NOMO-1 treated with DMSO at 0.1 percent for 48 hours (cell line): ENCODE data around the gene GALNT18.

Source experiments
- DNase-seq: peaks from one replicate; lab custom pipeline; 2025; ENCODE audit not compliant: unreplicated experiment; lab: John Stamatoyannopoulos, UW

Gene GALNT18

DNA sequence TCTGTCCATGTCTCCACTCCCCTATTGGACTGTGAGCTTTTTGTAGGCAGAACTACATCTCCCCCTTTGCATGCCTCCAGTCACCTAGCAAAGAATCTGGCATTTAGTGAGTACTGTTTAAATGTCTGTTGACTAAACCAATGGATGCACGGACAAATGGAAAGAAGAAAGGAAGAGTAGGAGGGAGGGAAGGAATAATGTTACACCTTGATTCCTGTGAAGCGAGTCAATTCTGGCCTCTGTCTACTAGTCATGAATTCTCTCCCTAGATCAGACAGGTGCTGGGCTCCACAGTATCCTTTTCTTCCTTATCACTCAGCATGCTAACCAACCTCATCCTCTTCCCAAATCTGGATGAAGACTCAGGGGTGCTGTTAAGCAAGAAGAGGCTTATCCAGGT, 33.6 kb downstream of the GALNT18 start:
- DNase-seq, result no peak

- DNase-seq, result no peak
Observed at GRCh38 chr11:11587122-11587521, 34.7 kb downstream of the GALNT18 start.

DNA sequence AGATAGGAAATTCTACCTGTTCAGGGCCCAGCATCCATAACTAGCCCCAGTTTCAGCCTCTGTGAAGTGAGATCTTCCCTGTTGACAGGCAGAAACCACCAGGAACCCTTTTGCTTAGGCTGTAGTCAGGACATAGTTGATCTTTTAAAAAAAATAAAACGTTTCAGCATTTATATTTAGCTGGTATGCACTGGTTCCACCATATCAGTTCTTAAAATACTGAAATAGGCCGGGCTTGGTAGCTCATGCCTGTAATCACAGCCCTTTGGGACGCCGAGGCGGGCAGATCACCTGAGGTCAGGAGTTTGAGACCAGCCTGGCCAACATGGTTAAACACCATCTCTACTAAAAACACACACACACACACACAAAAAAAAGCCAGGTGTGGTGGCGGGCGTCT, 35.3 kb downstream of the GALNT18 start:
- DNase-seq, result no peak

- DNase-seq, result no peak
Observed at GRCh38 chr11:11584937-11585336, 36.9 kb downstream of the GALNT18 start.

DNA sequence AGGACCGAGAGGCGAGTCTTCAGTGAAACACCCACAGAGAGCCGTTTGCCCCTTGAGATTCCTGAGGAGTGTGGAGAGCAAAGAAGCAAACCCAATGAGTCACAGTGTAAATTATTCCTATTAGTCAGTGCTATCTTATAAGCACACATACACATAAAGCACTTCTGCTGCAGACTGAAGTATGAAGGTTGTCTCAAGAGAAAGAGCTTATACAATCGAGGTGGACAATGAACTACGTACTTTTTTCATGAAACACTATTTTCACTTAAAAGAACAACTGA, 37.3 kb downstream of the GALNT18 start:
- DNase-seq, result no peak

- DNase-seq, result peak; percentile 1
Observed at GRCh38 chr11:11583801-11584529, 37.8 kb downstream of the GALNT18 start.

DNA sequence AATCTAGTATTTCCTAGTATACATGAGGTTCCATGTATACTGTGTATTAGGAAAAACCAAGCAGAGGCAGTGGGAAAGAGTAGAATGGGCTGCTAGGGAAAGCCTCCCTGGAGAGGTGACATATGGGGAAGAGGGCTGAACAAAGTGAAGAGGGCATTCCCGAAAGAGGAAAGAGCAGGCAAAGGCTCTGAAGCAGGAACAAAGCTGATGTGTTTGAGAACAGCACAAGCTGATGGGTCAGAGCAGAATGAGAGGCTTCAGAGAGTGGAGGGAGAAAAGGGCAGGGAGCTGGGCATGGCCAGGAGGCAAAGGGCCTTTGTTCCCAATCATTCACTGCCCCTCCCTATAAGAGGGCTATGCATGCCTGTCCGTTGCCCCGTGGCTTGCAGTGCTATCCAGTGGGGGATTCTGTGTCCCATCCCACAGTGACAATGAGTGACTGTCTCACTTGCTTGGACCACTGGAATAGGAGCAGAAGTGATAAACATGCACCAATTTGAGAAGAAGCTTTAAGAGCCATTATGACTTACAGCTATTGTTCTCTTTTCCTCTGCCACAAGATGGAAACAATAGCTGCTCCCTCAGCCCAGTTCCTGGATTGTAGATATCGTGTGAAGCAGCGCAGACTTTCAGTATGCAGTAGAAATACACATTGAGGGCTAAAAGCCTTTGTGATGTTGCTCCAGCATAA, 39.6 kb downstream of the GALNT18 start:
- DNase-seq, result no peak

DNA sequence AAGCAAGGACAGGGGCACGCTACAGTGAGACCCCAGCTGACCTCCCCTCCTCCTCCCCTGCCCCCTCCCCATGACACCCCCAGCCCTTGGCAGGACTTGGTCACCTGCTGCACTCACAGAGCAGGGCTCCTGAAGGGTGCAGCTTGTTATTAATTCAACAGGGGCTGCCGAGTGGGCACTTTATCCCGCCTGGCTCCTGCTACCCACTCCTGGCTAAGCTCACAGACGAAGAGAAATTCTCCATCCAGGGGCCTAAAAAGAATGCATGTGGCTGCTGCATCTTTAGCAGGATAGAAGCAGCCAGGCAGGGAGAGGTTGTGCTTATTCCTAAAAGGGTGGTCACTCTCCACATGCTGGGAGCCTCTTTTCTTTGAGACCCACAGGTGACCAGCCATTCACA, 40.3 kb downstream of the GALNT18 start:
- no peak for DNase-seq

- no peak for DNase-seq
Observed at GRCh38 chr11:11580841-11581411, 40.9 kb downstream of the GALNT18 start.

DNA sequence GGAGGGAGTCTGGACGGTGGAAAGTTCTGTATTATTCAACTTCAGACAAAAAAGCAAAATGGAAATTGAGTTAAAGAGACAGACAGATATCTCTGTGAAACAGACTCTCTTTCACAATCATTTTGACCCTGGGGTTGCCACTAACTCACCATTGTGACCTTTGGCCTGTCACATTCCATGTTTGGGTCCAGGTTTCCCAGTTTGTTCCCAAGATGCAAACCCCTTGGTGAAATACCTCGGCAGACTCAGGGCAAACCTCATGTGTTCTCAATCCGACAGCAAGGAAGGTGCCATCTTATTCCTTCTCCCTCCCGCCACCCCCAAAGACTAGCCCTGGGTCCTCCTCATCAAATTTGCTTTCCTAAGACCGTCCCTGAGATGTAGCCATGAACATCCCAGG, 41.8 kb downstream of the GALNT18 start:
- DNase-seq, result no peak

DNA sequence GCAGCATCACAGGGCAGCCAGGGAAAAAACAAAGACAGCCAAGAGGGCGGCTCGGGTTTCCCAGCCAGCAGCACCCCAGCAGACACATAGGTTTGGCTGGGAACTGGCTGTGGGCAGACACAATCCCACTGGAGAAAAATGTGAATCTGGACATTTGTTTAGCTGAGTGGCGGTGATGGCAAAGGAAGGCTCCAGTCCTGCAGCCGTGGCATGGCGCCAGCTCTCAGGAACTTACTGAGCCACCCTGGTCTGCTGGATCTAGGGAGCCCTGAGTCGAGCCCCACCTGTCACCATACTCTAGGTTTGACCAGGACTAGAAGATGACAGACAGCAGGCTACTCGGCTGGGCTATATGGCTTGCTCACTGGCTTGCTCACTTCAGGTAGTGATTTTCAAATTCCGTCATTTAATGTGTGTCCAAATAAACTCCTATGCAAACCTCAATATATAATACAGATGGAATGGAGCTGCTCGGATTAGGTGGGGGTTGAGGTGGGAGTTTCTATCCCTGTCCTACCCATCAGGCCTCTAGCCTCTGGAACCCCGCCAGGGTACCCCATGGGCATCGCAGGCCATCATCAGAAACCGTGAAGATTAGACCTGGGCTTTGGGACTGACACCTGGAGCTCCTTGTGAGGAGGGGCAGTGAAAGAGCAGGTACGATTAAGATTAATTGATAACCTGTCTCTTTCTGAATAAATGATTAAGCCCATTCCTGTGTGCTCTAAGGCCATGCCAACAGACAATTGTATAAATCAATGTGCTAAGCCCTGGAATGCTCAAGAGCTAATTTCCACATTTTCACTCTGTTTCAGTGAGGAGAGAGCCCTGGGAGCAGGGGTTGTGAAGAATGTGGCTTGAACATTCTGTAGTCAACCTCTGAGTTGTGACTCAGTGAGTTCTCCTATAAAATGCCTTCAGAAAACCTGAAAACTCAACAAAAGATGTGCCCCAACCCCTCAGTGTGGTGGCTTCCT, 42.5 kb downstream of the GALNT18 start:
- no peak for DNase-seq

DNA sequence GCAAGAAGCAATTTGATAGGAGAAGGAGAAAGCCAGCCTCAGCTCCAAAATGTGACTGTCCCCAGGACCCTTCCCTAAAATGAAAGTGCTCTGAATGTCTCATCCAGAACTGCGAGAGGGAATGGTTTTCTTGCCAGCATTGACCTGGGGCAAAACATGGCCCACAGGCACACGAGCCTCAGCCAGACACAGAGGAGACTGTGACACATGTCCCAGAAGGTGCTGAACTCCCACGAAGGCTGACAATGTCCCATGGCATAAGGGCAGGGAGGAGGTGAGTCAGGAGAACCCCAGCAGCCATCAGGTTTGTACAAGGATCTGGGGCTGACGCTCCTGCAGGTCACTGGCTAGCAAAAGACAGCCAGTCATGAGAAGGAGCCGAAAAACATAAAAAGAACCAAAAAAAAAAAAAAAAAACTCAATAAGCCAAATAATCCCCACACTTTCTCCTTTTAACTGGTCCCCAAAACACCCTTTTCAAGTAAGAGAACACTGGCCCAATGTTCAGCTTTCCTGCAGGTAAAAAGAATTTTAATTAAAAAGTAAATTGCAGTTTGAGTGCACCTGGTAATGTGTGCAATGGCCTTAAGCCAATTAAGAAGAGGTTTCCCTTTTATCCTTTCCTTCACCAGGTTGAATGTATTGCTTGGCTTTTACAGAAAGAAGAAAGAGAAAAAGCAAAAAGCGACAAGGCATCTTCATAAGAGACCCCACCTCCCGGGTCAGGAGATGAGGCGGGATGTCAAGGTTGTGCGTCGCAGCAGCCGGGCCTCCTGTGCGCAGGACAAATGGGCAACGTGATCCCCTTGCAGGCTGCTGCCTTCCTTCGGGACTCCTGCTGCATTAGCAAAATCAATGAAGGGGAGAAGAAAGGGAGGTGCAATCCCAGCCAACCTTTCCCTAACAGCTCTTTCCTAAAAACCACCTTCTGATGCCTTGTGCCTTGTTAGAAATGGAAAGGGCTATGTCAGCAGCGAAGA, 43.6 kb downstream of the GALNT18 start:
- no peak for DNase-seq

- no peak for DNase-seq
Observed at GRCh38 chr11:11577251-11577855, 44.5 kb downstream of the GALNT18 start.

GRCh38 chr11:11574373-11575287, 47.2 kb downstream of the GALNT18 start:
- DNase-seq, result no peak

DNA sequence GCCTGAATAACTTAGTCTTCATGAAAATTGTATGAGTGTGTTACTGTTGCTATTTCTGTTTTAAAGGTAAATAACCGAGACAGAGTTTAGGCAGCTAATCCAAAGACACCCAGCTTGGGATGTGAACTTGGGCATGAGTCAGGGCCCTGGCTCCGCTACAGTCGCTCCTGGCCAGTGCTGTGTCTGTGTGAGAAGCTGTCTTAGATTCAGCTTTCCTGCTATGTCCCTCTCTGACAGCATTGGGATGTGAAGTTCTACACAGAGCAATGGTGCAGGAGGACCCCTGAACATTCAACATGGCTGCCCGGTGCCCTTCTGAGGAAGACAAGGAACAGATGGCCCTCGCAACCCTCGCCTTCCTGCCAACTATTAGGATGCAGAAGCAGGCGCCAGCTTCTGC, 49.4 kb downstream of the GALNT18 start:
- DNase-seq, result no peak

- no peak for DNase-seq
Observed at GRCh38 chr11:11571893-11572292, 49.9 kb downstream of the GALNT18 start.

- no peak for DNase-seq
Observed at GRCh38 chr11:11570823-11571222, 51.0 kb downstream of the GALNT18 start.

DNA sequence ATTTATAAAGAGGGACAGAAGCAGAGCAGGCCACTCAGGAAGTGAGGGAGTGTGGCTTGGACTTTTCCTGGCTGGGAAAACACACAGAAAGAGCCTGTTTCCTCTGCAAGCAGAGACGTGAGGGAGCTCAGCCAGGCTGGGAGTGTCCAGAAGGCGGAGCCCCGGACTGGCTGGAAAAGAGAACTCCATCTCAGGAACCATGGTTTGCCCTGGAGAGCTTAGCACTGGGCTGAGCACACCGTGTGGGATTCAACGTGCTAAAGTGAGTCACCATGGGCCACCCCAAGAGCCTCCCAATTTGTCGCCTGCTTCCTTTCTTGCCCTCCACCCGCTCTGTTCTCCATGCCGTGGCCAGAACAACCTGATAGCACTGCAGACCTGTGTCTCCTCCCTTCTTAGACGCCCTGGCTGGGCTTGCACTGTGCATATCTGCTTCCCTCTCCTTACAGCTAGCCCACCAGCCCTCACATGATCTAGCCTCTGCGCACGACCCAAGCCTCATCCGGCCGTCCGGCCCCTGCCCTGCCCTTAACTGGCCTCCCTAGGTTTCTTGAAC, 51.8 kb downstream of the GALNT18 start:
- no peak for DNase-seq
